ENCODE measurements around the gene RNF13.

DNA sequence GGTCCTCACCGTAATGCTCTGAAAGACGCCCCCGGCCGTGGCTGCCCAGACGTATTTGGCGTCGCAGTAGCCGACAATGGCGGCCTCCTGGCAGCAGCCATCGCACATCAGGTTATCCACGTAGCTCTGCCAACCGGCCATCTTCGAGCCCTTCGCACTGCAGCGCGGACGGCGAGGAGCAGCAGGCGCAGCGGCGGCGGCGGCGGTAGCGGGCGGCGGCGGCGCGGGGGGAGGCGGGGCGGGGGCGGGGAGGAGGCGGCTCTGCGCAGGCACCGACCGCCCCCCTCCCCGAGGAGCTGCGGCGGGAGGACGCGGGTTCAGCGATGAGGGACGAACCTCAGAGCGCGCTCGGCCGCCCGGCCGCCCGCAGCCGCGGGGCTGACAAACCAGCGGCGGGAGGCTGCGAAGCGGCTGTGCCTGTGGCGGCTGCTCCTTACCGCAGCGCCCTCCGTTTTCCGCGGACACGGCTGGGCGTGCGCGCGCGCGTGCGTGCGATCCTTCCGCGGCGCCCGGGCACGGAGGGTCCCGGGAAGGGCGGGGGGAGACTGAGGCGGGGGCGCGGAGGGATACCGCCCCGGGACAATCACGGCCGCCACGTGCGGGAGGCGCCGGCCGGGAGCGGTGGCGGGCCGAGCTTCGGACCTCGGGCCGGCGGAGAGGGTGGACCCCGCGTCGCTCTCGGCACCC is 157.8 kb downstream of the RNF13 start, which contains the start of gene PFN2:
- TF ChIP-seq, protein P1, sequence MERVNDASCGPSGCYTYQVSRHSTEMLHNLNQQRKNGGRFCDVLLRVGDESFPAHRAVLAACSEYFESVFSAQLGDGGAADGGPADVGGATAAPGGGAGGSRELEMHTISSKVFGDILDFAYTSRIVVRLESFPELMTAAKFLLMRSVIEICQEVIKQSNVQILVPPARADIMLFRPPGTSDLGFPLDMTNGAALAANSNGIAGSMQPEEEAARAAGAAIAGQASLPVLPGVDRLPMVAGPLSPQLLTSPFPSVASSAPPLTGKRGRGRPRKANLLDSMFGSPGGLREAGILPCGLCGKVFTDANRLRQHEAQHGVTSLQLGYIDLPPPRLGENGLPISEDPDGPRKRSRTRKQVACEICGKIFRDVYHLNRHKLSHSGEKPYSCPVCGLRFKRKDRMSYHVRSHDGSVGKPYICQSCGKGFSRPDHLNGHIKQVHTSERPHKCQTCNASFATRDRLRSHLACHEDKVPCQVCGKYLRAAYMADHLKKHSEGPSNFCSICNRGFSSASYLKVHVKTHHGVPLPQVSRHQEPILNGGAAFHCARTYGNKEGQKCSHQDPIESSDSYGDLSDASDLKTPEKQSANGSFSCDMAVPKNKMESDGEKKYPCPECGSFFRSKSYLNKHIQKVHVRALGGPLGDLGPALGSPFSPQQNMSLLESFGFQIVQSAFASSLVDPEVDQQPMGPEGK (CRISPR knock-in tag; IDR thresholded peaks at IDR 0.05; ENCODE audit: borderline replicate concordance), result no peak
- peak; percentile 68; the same call in 1 of the 2 replicates for TF ChIP-seq ARNTL (CRISPR knock-in tag; IDR thresholded peaks at IDR 0.05; ENCODE audit: borderline replicate concordance, low read depth)
- TF ChIP-seq ZFP3 (CRISPR knock-in tag; IDR thresholded peaks at IDR 0.05), result no peak

All from SK-N-SH treated with all-trans-retinoic acid at 6 μM for 48 hours (cell line).